Measurements from ENCODE around the gene RTN4RL1.

RTN4RL1 gene

GRCh38 chr17:2043785-2044184 is 18.7 kb upstream of the RTN4RL1 start:
- Mint-ChIP-seq H3K27ac (no peak overlapping the region), H3K36me3 (ENCODE audit: low read depth) (peaks cover 56% of the 10 kb centered on the region), H3K27me3 (peaks cover 13% of the 10 kb centered on the region), H3K4me3 (no peak overlapping the region), H3K9me3 (no peaks in the 10 kb centered on the region), H3K4me1 (ENCODE audit: low read depth) (peaks cover 26% of the 10 kb centered on the region)
- intact Hi-C loops (cut with micrococcal nuclease) = no loop called here

GRCh38 chr17:2042933-2043332 is 17.8 kb upstream of the RTN4RL1 start:
- Mint-ChIP-seq H3K27me3 (peaks cover 6% of the 10 kb centered on the region), H3K9me3 (no peaks in the 10 kb centered on the region), H3K4me1 (ENCODE audit: low read depth) (peaks cover 21% of the 10 kb centered on the region), H3K4me3 (peak overlapping the region; percentile 86), H3K27ac (peak overlapping the region; percentile 93), H3K36me3 (ENCODE audit: low read depth) (peaks cover 61% of the 10 kb centered on the region)
- intact Hi-C loops (cut with micrococcal nuclease) = no loop called here

- H3K4me1 Mint-ChIP-seq (ENCODE audit: low read depth) = peaks cover 19% of the 10 kb centered on the region
- intact Hi-C loops (cut with micrococcal nuclease) = no loop called here
- peaks cover 66% of the 10 kb centered on the region for H3K36me3 Mint-ChIP-seq (ENCODE audit: low read depth)
- no peaks in the 10 kb centered on the region for H3K9me3 Mint-ChIP-seq
- H3K27me3 Mint-ChIP-seq = peaks cover 2% of the 10 kb centered on the region
- peak overlapping the region; percentile 93 for H3K27ac Mint-ChIP-seq
- H3K4me3 Mint-ChIP-seq = peak overlapping the region; percentile 86
These were observed 17.3 kb upstream of the RTN4RL1 start for GRCh38 chr17:2042390-2042847.

- intact Hi-C loops (cut with micrococcal nuclease) = no loop called here
- H3K4me3 Mint-ChIP-seq = peak within 1 kb of the TSS; percentile 86
These were observed 16.6 kb upstream of the RTN4RL1 start, which contains the start of gene OVCA2 for GRCh38 chr17:2041561-2042389. OVCA2 (plus strand) TSS chr17:2042022; CDS start chr17:2042048, 26 bp downstream.

GRCh38 chr17:2040942-2041560 is 15.9 kb upstream of the RTN4RL1 start:
- Mint-ChIP-seq H3K4me3 (peak overlapping the region; percentile 86), H3K27me3 (no peaks in the 10 kb centered on the region), H3K27ac (no peak overlapping the region), H3K36me3 (ENCODE audit: low read depth) (peaks cover 80% of the 10 kb centered on the region), H3K9me3 (no peaks in the 10 kb centered on the region), H3K4me1 (ENCODE audit: low read depth) (peaks cover 19% of the 10 kb centered on the region)
- intact Hi-C loops (cut with micrococcal nuclease) = no loop called here

More at GRCh38 chr17:2041561-2042389, 16.6 kb upstream of the RTN4RL1 start, which contains the start of gene OVCA2:
- no peaks in the 10 kb centered on the region for H3K27me3 Mint-ChIP-seq
- no peaks in the 10 kb centered on the region for H3K9me3 Mint-ChIP-seq
- H3K27ac Mint-ChIP-seq = peak within 1 kb of the TSS; percentile 93
- H3K4me1 Mint-ChIP-seq (ENCODE audit: low read depth) = peaks cover 19% of the 10 kb centered on the region
- peaks cover 72% of the 10 kb centered on the region for H3K36me3 Mint-ChIP-seq (ENCODE audit: low read depth)

GRCh38 chr17:2040219-2040827 is 15.2 kb upstream of the RTN4RL1 start:
- no peaks in the 10 kb centered on the region for H3K9me3 Mint-ChIP-seq
- H3K27ac Mint-ChIP-seq = no peak overlapping the region
- no peak overlapping the region for H3K4me3 Mint-ChIP-seq
- peaks cover 87% of the 10 kb centered on the region for H3K36me3 Mint-ChIP-seq (ENCODE audit: low read depth)
- intact Hi-C loops (cut with micrococcal nuclease) = no loop called here
- H3K27me3 Mint-ChIP-seq = no peaks in the 10 kb centered on the region
- peaks cover 19% of the 10 kb centered on the region for H3K4me1 Mint-ChIP-seq (ENCODE audit: low read depth)

- no peaks in the 10 kb centered on the region for H3K9me3 Mint-ChIP-seq
- peaks cover 12% of the 10 kb centered on the region for H3K4me1 Mint-ChIP-seq (ENCODE audit: low read depth)
- H3K27me3 Mint-ChIP-seq = no peaks in the 10 kb centered on the region
- H3K4me3 Mint-ChIP-seq = no peak overlapping the region
- intact Hi-C loops (cut with micrococcal nuclease) = no loop called here
- peaks cover 74% of the 10 kb centered on the region for H3K36me3 Mint-ChIP-seq (ENCODE audit: low read depth)
- H3K27ac Mint-ChIP-seq = no peak overlapping the region
These were observed 12.0 kb upstream of the RTN4RL1 start for GRCh38 chr17:2037155-2037554.

- Mint-ChIP-seq H3K4me1 (ENCODE audit: low read depth) (peaks cover 11% of the 10 kb centered on the region), H3K9me3 (no peaks in the 10 kb centered on the region), H3K27me3 (no peaks in the 10 kb centered on the region), H3K4me3 (no peak overlapping the region), H3K27ac (no peak overlapping the region), H3K36me3 (ENCODE audit: low read depth) (peaks cover 67% of the 10 kb centered on the region)
- intact Hi-C loops (cut with micrococcal nuclease) = no loop called here
These were observed 10.7 kb upstream of the RTN4RL1 start for GRCh38 chr17:2035541-2036488.

- intact Hi-C loops (cut with micrococcal nuclease) = no loop called here
- H3K4me1 Mint-ChIP-seq (ENCODE audit: low read depth) = peaks cover 18% of the 10 kb centered on the region
- peaks cover 1% of the 10 kb centered on the region for H3K27me3 Mint-ChIP-seq
These were observed 9.8 kb upstream of the RTN4RL1 start for GRCh38 chr17:2034806-2035540.

GRCh38 chr17:2034157-2034556 is 9.0 kb upstream of the RTN4RL1 start:
- Mint-ChIP-seq H3K27me3 (peaks cover 9% of the 10 kb centered on the region), H3K4me1 (ENCODE audit: low read depth) (peaks cover 23% of the 10 kb centered on the region), H3K27ac (no peak overlapping the region), H3K9me3 (no peaks in the 10 kb centered on the region), H3K36me3 (ENCODE audit: low read depth) (peaks cover 58% of the 10 kb centered on the region), H3K4me3 (no peak overlapping the region)
- intact Hi-C loops (cut with micrococcal nuclease) = no loop called here

More at GRCh38 chr17:2034806-2035540, 9.8 kb upstream of the RTN4RL1 start:
- H3K36me3 Mint-ChIP-seq (ENCODE audit: low read depth) = peaks cover 66% of the 10 kb centered on the region
- no peak overlapping the region for H3K27ac Mint-ChIP-seq
- no peak overlapping the region for H3K4me3 Mint-ChIP-seq
- H3K9me3 Mint-ChIP-seq = no peaks in the 10 kb centered on the region

GRCh38 chr17:2033153-2033552 is 8.0 kb upstream of the RTN4RL1 start:
- Mint-ChIP-seq H3K27me3 (peaks cover 19% of the 10 kb centered on the region), H3K4me1 (ENCODE audit: low read depth) (peaks cover 32% of the 10 kb centered on the region), H3K36me3 (ENCODE audit: low read depth) (peaks cover 49% of the 10 kb centered on the region), H3K27ac (no peak overlapping the region), H3K9me3 (no peaks in the 10 kb centered on the region), H3K4me3 (no peak overlapping the region)
- intact Hi-C loops (cut with micrococcal nuclease) = no loop called here

GRCh38 chr17:2030779-2031163 is 5.6 kb upstream of the RTN4RL1 start:
- peaks cover 34% of the 10 kb centered on the region for H3K36me3 Mint-ChIP-seq (ENCODE audit: low read depth)
- peak overlapping the region; percentile 81 for H3K27ac Mint-ChIP-seq
- H3K4me1 Mint-ChIP-seq (ENCODE audit: low read depth) = peaks cover 40% of the 10 kb centered on the region
- peaks cover 43% of the 10 kb centered on the region for H3K27me3 Mint-ChIP-seq
- H3K9me3 Mint-ChIP-seq = no peaks in the 10 kb centered on the region
- H3K4me3 Mint-ChIP-seq = peak overlapping the region; percentile 94
- intact Hi-C loops (cut with micrococcal nuclease) = no loop called here
